ENCODE results near the gene ELFN2. TPM values are rescaled to one million over a fixed set of nuclear protein-coding genes. Genes with fewer than 3 reads are reported as not detected.

Gene ELFN2
- total RNA-seq, 4 donors from 2014 or later: 0.10 to 0.59 (median 0.31) TPM

GRCh38 chr22:37342065-37342464 is 85.2 kb downstream of the ELFN2 start:
- WGBS: 75% methylated on average over 6 of the region's 6 CpGs
- H3K27me3 ChIP-seq: peaks cover 71% of the 10 kb centered on the region

DNA sequence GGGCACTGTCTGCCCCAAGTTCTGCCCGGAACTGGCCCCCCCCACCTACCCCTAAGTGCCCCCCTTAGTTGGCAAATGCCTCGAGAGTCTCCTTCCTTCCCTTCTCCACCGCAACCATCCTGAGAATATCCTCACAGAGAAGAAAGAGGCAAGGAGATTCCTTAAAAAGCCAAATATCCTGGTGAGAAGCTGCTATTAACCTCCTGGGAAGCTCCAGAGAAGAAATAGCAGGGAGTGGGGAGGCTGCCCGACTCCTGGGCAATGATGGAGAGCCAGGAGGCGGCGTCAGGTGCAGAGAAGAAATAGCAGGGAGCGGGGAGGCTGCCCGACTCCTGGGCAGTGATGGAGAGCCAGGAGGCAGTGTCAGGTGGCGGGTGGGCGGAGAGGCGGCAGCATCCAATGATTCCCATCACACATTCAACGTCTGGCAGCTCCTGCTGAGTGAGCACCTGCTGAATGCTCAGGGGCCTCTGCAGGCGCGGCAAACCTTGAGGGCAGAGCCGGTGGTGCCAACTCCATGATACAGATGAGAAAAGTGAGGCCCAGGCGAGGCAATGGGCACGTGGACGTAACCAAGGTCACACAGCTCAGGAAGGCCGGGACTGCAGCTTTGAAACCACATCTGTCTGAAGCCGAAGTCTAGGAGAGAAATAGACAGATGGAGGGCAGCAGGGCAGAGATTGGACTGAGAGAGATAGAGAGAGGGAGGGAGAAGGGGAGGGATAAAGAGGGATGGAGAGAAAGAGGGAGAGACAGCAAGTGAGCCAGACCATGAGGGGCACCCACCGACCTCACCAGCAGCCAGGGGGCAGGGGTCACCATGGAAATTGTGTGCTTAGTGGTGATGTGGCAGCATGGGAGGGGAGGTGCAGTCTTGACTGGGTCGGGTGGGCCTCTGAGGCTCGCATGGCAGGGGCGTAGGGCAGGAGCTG is 86.7 kb downstream of the ELFN2 start:
- no peaks in the 10 kb centered on the region for H3K36me3 ChIP-seq
- 32% methylated on average over 24 of the region's 24 CpGs for WGBS
- H3K27ac ChIP-seq: no peak overlapping the region
- DNase-seq (ENCODE audit: low spot score in 2 of 2): no peak
- no peaks in the 10 kb centered on the region for H3K9me3 ChIP-seq
- no peaks in the 10 kb centered on the region for H3K4me1 ChIP-seq
- no peak overlapping the region for H3K4me3 ChIP-seq
- H3K27me3 ChIP-seq: peaks cover 86% of the 10 kb centered on the region
- TF ChIP-seq, protein P1, sequence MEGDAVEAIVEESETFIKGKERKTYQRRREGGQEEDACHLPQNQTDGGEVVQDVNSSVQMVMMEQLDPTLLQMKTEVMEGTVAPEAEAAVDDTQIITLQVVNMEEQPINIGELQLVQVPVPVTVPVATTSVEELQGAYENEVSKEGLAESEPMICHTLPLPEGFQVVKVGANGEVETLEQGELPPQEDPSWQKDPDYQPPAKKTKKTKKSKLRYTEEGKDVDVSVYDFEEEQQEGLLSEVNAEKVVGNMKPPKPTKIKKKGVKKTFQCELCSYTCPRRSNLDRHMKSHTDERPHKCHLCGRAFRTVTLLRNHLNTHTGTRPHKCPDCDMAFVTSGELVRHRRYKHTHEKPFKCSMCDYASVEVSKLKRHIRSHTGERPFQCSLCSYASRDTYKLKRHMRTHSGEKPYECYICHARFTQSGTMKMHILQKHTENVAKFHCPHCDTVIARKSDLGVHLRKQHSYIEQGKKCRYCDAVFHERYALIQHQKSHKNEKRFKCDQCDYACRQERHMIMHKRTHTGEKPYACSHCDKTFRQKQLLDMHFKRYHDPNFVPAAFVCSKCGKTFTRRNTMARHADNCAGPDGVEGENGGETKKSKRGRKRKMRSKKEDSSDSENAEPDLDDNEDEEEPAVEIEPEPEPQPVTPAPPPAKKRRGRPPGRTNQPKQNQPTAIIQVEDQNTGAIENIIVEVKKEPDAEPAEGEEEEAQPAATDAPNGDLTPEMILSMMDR (IDR thresholded peaks at IDR 0.05): no peak
- no peak for TF ChIP-seq POLR2AphosphoS5 (IDR thresholded peaks at IDR 0.05)

More at GRCh38 chr22:37342065-37342464, 85.2 kb downstream of the ELFN2 start:
- DNase-seq (ENCODE audit: low spot score in 2 of 2): no peak
- Histone ChIP-seq H3K9me3 (no peaks in the 10 kb centered on the region), H3K36me3 (no peaks in the 10 kb centered on the region), H3K27ac (no peak overlapping the region), H3K4me3 (no peak overlapping the region), H3K4me1 (peaks cover 3% of the 10 kb centered on the region)
- TF ChIP-seq EP300 (IDR thresholded peaks at IDR 0.05) (no peak), POLR2A (IDR thresholded peaks at IDR 0.05) (no peak)

GRCh38 chr22:37338539-37339246 is 88.6 kb downstream of the ELFN2 start:
- Histone ChIP-seq H3K9me3 (no peaks in the 10 kb centered on the region), H3K4me3 (no peak overlapping the region), H3K27me3 (peaks cover 93% of the 10 kb centered on the region), H3K27ac (no peak overlapping the region), H3K4me1 (peaks cover 6% of the 10 kb centered on the region), H3K36me3 (no peaks in the 10 kb centered on the region)
- no peak for DNase-seq (ENCODE audit: low spot score in 2 of 2)
- TF ChIP-seq, protein P1 (IDR thresholded peaks at IDR 0.05): no peak
- TF ChIP-seq POLR2A (IDR thresholded peaks at IDR 0.05) (no peak), EP300 (IDR thresholded peaks at IDR 0.05) (no peak), POLR2AphosphoS5 (IDR thresholded peaks at IDR 0.05) (no peak)
- WGBS: 95% methylated on average over 8 of the region's 10 CpGs

- TF ChIP-seq, protein P1 (IDR thresholded peaks at IDR 0.05): no peak
- Histone ChIP-seq H3K36me3 (no peaks in the 10 kb centered on the region), H3K4me3 (no peak overlapping the region), H3K4me1 (peaks cover 6% of the 10 kb centered on the region), H3K27me3 (peaks cover 93% of the 10 kb centered on the region), H3K27ac (no peak overlapping the region), H3K9me3 (no peaks in the 10 kb centered on the region)
- no peak for DNase-seq (ENCODE audit: low spot score in 2 of 2)
- WGBS: 58% methylated on average over 8 of the region's 8 CpGs
Measured at GRCh38 chr22:37337204-37337943, 89.9 kb downstream of the ELFN2 start.

- no peaks in the 10 kb centered on the region for H3K9me3 ChIP-seq
- no peak overlapping the region for H3K4me3 ChIP-seq
- no peak for DNase-seq (ENCODE audit: low spot score in 2 of 2)
- 66% methylated on average over 8 of the region's 8 CpGs for WGBS
- H3K4me1 ChIP-seq: peaks cover 6% of the 10 kb centered on the region
- H3K27ac ChIP-seq: no peak overlapping the region
- no peaks in the 10 kb centered on the region for H3K36me3 ChIP-seq
- peaks cover 93% of the 10 kb centered on the region for H3K27me3 ChIP-seq
- TF ChIP-seq, protein P1 (IDR thresholded peaks at IDR 0.05): no peak
- TF ChIP-seq POLR2A (IDR thresholded peaks at IDR 0.05): no peak
- no peak for TF ChIP-seq EP300 (IDR thresholded peaks at IDR 0.05)
- TF ChIP-seq POLR2AphosphoS5 (IDR thresholded peaks at IDR 0.05): no peak
Measured at GRCh38 chr22:37336579-37336978, 90.7 kb downstream of the ELFN2 start.
